HFF-Myc (cell line): ENCODE data around the gene NPM1.
"Not testable (repeated sequence)": the region's sequence is repeated elsewhere in the genome, so short reads cannot be mapped to it uniquely, and the experiment has no call there.

Experiments
- DNase-seq: peaks from one replicate; pipeline ENCODE4 v3.0.0-alpha.2; 2011; ENCODE audit warnings: low read depth; ENCODE audit errors: extremely low read depth
- H3K4me3 ChIP-seq: replicated peaks from 2 replicates; pipeline ENCODE4 v1.5.1; 2011; ENCODE audit warnings: low read depth, mild to moderate bottlenecking, control low read depth, low read length
- TF ChIP-seq, protein P1 (sequence below): IDR thresholded peaks from 2 replicates; pipeline ENCODE4 v1.5.1; 2012; ENCODE audit warnings: mild to moderate bottlenecking, low read depth, low read length, control low read depth; ENCODE audit errors: missing control alignments

NPM1 gene

DNA sequence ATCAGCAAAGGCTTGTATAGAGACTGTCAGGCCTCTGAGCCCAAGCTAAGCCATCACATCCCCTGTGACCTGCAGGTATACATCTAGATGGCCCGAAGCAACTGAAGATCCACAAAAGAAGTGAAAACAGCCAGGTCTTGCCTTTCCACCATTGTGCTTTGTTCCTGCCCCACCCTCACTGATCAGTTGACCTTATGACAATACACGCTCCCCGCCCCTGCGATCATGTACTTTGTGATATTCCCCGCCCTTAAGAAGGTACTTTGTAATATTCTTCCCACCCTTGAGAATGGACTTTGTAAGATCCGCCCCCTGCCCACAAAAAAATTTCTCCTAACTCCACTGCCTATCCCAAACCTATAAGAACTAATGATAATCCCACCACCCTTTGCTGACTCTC is 18.6 kb upstream of the NPM1 start:
- TF ChIP-seq, protein P1, sequence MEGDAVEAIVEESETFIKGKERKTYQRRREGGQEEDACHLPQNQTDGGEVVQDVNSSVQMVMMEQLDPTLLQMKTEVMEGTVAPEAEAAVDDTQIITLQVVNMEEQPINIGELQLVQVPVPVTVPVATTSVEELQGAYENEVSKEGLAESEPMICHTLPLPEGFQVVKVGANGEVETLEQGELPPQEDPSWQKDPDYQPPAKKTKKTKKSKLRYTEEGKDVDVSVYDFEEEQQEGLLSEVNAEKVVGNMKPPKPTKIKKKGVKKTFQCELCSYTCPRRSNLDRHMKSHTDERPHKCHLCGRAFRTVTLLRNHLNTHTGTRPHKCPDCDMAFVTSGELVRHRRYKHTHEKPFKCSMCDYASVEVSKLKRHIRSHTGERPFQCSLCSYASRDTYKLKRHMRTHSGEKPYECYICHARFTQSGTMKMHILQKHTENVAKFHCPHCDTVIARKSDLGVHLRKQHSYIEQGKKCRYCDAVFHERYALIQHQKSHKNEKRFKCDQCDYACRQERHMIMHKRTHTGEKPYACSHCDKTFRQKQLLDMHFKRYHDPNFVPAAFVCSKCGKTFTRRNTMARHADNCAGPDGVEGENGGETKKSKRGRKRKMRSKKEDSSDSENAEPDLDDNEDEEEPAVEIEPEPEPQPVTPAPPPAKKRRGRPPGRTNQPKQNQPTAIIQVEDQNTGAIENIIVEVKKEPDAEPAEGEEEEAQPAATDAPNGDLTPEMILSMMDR, result no peak
- no peak overlapping the region for H3K4me3 ChIP-seq
- DNase-seq, result no peak

GRCh38 chr5:171369898-171370297 is 17.8 kb upstream of the NPM1 start:
- no peak for DNase-seq
- TF ChIP-seq, protein P1, result no peak
- no peak overlapping the region for H3K4me3 ChIP-seq

DNA sequence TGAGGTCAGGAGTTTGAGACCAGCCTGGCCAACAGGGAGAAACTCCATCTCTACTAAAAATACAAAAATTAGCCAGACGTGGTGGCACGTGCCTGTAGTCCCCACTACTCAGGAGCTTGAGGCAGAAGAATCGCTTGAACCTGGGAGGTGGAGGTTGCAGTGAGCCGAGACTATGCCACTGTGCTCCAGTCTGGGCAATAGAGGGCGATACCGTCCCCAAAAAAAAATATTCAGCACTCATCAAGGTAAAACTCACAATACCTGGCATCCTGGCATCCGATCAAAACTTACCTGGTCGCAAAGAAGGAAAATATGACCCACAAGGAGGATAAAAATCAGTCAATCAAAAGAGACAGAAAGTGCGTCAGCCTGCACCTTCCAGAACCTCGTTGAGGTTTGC is 16.8 kb upstream of the NPM1 start:
- H3K4me3 ChIP-seq, DNase-seq: not testable (repeated sequence)

DNA sequence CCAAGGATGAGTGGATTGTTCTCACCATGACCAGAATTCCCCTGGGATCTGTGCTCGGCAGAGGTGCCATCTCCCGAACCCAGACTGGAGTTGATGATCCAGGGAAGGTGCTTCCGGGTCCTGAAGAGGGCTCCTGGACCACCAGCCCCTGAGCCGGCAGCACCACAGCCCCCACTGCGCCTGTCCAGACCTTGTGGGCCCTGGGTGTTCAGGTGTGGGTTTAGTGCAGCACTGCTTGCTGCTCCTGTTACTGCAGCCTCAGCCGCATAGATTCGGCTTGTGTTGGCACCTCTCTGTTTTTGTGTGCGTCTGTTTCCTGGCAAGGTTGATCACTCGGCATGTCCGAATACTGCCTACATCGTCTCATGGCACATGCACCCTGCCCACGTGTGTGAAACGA is 16.3 kb upstream of the NPM1 start:
- H3K4me3 ChIP-seq, result no peak overlapping the region
- DNase-seq, result no peak
- TF ChIP-seq, protein P1, result no peak

DNA sequence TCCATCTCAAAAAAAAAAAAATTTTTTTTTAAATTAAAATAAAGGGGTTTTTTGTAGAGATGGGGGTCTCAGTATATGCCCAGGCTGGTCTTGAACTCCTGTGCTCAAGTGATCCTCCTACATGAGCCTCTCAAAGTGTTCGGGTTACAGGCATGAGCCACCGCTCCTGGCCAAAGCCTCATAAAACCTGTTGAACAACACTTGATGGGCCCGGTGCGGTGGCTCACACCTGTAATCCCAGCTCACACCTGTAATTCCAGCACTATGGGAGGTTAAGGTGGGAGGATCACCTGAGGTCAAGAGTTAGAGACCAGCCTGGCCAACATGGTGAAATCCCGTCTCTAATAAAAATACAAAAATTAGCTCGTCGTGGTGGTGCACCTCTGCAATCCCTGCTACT is 7.7 kb upstream of the NPM1 start:
- no peak overlapping the region for H3K4me3 ChIP-seq
- DNase-seq, result no peak
- TF ChIP-seq, protein P1, result no peak

DNA sequence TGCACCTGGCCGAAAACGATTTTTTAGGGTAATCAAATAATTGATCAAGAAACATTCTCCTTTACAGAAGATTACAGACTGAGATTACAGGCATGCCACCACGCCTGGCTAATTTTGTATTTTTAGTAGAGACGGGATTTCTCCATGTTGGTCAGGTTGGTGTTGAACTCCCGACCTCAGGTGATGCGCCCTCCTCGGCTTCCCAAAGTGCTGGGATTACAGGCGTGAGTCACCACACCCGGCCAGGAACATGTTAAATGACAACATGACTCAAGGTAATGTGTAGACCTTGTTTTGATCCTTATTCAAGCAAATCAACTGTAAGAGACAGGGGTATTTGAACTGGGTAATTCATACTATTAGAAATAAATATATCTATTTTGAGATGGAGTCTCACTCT is 3.2 kb upstream of the NPM1 start:
- DNase-seq, result not testable (repeated sequence)

GRCh38 chr5:171384999-171385398 is 2.6 kb upstream of the NPM1 start:
- not testable (repeated sequence) for DNase-seq, H3K4me3 ChIP-seq

More for the DNA sequence above, 3.2 kb upstream of the NPM1 start:
- H3K4me3 ChIP-seq, result not testable (repeated sequence)

- TF ChIP-seq, protein P1, result no peak
- no peak overlapping the region for H3K4me3 ChIP-seq
- no peak for DNase-seq
Observed at GRCh38 chr5:171386006-171386671, 1.5 kb upstream of the NPM1 start.
